K562 (cell line): ENCODE measurements around the gene TRIM47. TPM values are rescaled to one million over a fixed set of nuclear protein-coding genes. Genes with fewer than 3 reads are reported as not detected.
A peak's percentile ranks its signal among the peaks of the same experiment; 100 is the strongest.

Experiments
- ATAC-seq: fragments of 200-7000 bp; cut with Tn5 transposase; 3 replicates; pipeline ENCODE4 v1.9.1; 2020; ENCODE audit warnings: moderate library complexity
- BruUV-seq: library from RNA; stranded (reverse); fragments of 400-500 nt; replicated peaks from 2 replicates; lab custom pipeline; 2021; lab: Mats Ljungman, UMichigan
- CTCF ChIA-PET: fragments of 300-600 bp; formaldehyde crosslinking; extraction: SDS; loops from one replicate; lab custom pipeline; 2021; ENCODE audit warnings: low intra/inter-chr PET ratio; lab: Yijun Ruan, JAX
- POLR2A ChIA-PET: fragments of 300-600, 350-650 bp; sonication (Branson Sonifier 250); formaldehyde crosslinking; extraction: SDS; loops from one replicate; lab custom pipeline; 2021; ENCODE audit warnings: antibody characterized with exemption, inconsistent platforms; lab: Yijun Ruan, JAX
- DNase-seq, 4 experiments: peaks; one replicate each; pipeline versions ENCODE4 v3.0.0 to v3.0.0-alpha.2; 2011 to 2018; ENCODE audit warnings: low spot score in 3 of 4, mixed read lengths in 3 of 4; ENCODE audit errors: extremely low read depth in 1 of 4
- FAIRE-seq: peaks from 2 replicates; lab custom pipeline; 2011; peaks lifted over from hg19 to GRCh38; lab: Jason Lieb, UNC
- H2AFZ ChIP-seq: 2 replicates; pipeline ENCODE4 v1.6.0; 2011; ENCODE audit warnings: low read depth, low read length, control low read depth, inconsistent platforms
- H3K27ac ChIP-seq: fragments of 200-600 bp; 3 replicates; pipeline ENCODE4 v1.8.0; 2011; ENCODE audit warnings: low read depth, mild to moderate bottlenecking, control low read depth, inconsistent platforms, low read length, moderate library complexity, mixed read lengths; ENCODE audit errors: extremely low read depth
- H3K27me3 ChIP-seq, 2 experiments: fragments of 300-600 bp in 1 of 2; 2 replicates in 1 of 2; 3 replicates in 1 of 2; pipeline versions ENCODE4 v1.6.0 to v1.8.0; 2011; ENCODE audit warnings: inconsistent platforms in 2 of 2, low read length in 2 of 2, mild to moderate bottlenecking in 1 of 2, mixed read lengths in 1 of 2, moderate library complexity in 1 of 2; ENCODE audit not compliant: control insufficient read depth in 2 of 2, insufficient read depth in 2 of 2
- H3K36me3 ChIP-seq: fragments of 300-600 bp; 3 replicates; pipeline ENCODE4 v1.8.0; 2011; ENCODE audit warnings: mild to moderate bottlenecking, low read length, inconsistent platforms; ENCODE audit not compliant: control insufficient read depth, insufficient read depth
- H3K4me1 ChIP-seq, 2 experiments: fragments of 200-600 bp in 1 of 2; replicated peaks in 1 of 2; 2 replicates in 1 of 2; 3 replicates in 1 of 2; pipeline versions ENCODE4 v1.5.1 to v1.8.0; 2011; ENCODE audit warnings: inconsistent platforms in 2 of 2, low read length in 2 of 2, mild to moderate bottlenecking in 1 of 2, mixed read lengths in 1 of 2, moderate library complexity in 1 of 2; ENCODE audit not compliant: control insufficient read depth in 2 of 2, insufficient read depth in 2 of 2
- H3K4me2 ChIP-seq: 2 replicates; pipeline ENCODE4 v1.6.1; 2011; ENCODE audit warnings: low read length, control low read depth, inconsistent platforms, mixed read lengths; ENCODE audit not compliant: insufficient read depth
- H3K4me3 ChIP-seq: fragments of 200-600 bp; sonication (generic), shearing (Covaris generic); 2 replicates; pipeline ENCODE4 v1.5.1; 2016; ENCODE audit warnings: control low read depth, inconsistent platforms
- H3K79me2 ChIP-seq: fragments of 200-600 bp; 3 replicates; pipeline ENCODE4 v1.8.0; 2011; ENCODE audit warnings: low read length, inconsistent platforms; ENCODE audit not compliant: control insufficient read depth, insufficient read depth
- H3K9ac ChIP-seq, 2 experiments: 2 replicates each; pipeline versions ENCODE4 v1.6.0 to v1.6.1; 2011; ENCODE audit warnings: low read depth in 2 of 2, low read length in 2 of 2, control low read depth in 1 of 2, inconsistent platforms in 1 of 2, mild to moderate bottlenecking in 1 of 2, mixed read lengths in 1 of 2; ENCODE audit not compliant: insufficient read depth in 1 of 2
- H3K9me1 ChIP-seq: one replicate; pipeline ENCODE4 v1.6.0; 2011; ENCODE audit warnings: inconsistent platforms, mild to moderate bottlenecking, low read length, moderate library complexity; ENCODE audit not compliant: control insufficient read depth, insufficient read depth
- H3K9me3 ChIP-seq: replicated peaks from 2 replicates; pipeline ENCODE4 v1.5.1; 2011; ENCODE audit warnings: low read depth, low read length, inconsistent platforms; ENCODE audit not compliant: control insufficient read depth, insufficient read depth
- H4K20me1 ChIP-seq: replicated peaks from 2 replicates; pipeline ENCODE4 v1.6.1; 2011; ENCODE audit warnings: low read length, inconsistent platforms, mixed read lengths; ENCODE audit not compliant: control insufficient read depth, insufficient read depth
- CBX1 ChIP-seq: sonication (generic); IDR thresholded peaks from 2 replicates; pipeline ENCODE4 v1.6.1; 2016; ENCODE audit warnings: antibody characterized with exemption, low read depth, mild to moderate bottlenecking
- CCNT2 ChIP-seq: IDR thresholded peaks from 2 replicates; pipeline ENCODE4 v1.6.1; 2011; ENCODE audit warnings: borderline replicate concordance, low read depth, mild to moderate bottlenecking, moderate library complexity, mixed read lengths, low read length; ENCODE audit not compliant: insufficient read length; ENCODE audit errors: extremely low read depth
- CXXC5 ChIP-seq: fragments of 250-450 bp; sonication (Bioruptor Pico); IDR thresholded peaks from 2 replicates; pipeline ENCODE4 v1.8.0; 2022; ENCODE audit warnings: inconsistent platforms, mild to moderate bottlenecking, moderate library complexity
- DACH1 ChIP-seq: fragments of 450-650 bp; IDR thresholded peaks from 2 replicates; pipeline ENCODE4 v1.6.1; 2018; ENCODE audit not compliant: partially characterized antibody
- ERF ChIP-seq: fragments of 450-650 bp; formaldehyde crosslinking; IDR thresholded peaks from 2 replicates; pipeline ENCODE4 v1.4.0; 2020; ENCODE audit warnings: mild to moderate bottlenecking, mixed read lengths
- ILF3 ChIP-seq: fragments of 450-650 bp; IDR thresholded peaks from 2 replicates; pipeline ENCODE4 v1.6.1; 2018; ENCODE audit warnings: antibody characterized with exemption, mild to moderate bottlenecking, moderate library complexity, borderline replicate concordance
- KHSRP ChIP-seq: fragments of 450-650 bp; IDR thresholded peaks from 2 replicates; pipeline ENCODE4 v1.6.1; 2017
- NFYB ChIP-seq: IDR thresholded peaks from 2 replicates; pipeline ENCODE4 v1.6.1; 2011; ENCODE audit warnings: mild to moderate bottlenecking, moderate library complexity; ENCODE audit not compliant: insufficient read length; ENCODE audit errors: extremely low read depth
- ZKSCAN3 ChIP-seq: fragments of 250-450 bp; sonication (Bioruptor Pico); IDR thresholded peaks from 2 replicates; pipeline ENCODE4 v1.4.0; 2020
- ZNF12 ChIP-seq: sonication (generic); formaldehyde crosslinking; IDR thresholded peaks from 2 replicates; pipeline ENCODE4 v1.4.0; 2020; ENCODE audit warnings: mild to moderate bottlenecking, missing genetic modification reagents
- ZNF133 ChIP-seq: fragments of 250-450 bp; sonication (Bioruptor Pico); IDR thresholded peaks from 2 replicates; pipeline ENCODE4 v1.4.0; 2020; ENCODE audit warnings: mild to moderate bottlenecking
- WGBS: fragments of 100-300 bp; shearing (Covaris generic); methylation state at CpG from one replicate; pipeline ENCODE4 v1.1.6; 2016; ENCODE audit warnings: low coverage, mixed read lengths; ENCODE audit not compliant: insufficient coverage; ENCODE audit errors: missing lambda C conversion rate; 5-methylcytosine and 5-hydroxymethylcytosine counted together
- in situ Hi-C: fragments of 300-500 bp; cut with MboI; formaldehyde crosslinking; loops from 4 replicates; pipeline ENCODE4 v1.15.0; 2018; ENCODE audit warnings: inconsistent platforms, mixed read lengths
- intact Hi-C: fragments of 100-400 bp; cut with micrococcal nuclease; formaldehyde crosslinking; loops from 2 replicates; pipeline ENCODE4 v1.14.2; 2022
- polyA plus RNA-seq, 8 experiments: library from polyadenylated mRNA; depleted of rRNA in 4 of 8; stranded (reverse) in 5 of 8; unstranded in 3 of 8; fragments of >200 nt; fragmentation: Nextera tagmentation in 2 of 8; fragmentation: Illumina TruSeq in 1 of 8; extraction: Ambion mirVana in 2 of 8; extraction: Trizol in 1 of 8; gene quantifications; 2 replicates each; pipeline versions ENCODE4 v1.2.1 to v1.2.3, GENCODE V29; 2011 to 2014; ENCODE audit warnings: inconsistent platforms in 1 of 8, missing spikeins in 1 of 8
- total RNA-seq, 7 experiments: library from RNA; depleted of rRNA in 6 of 7; stranded (reverse); fragments of >200 nt in 6 of 7; fragmentation: Illumina TruSeq in 2 of 7; extraction: Trizol in 2 of 7; gene quantifications; 2 replicates each; pipeline versions ENCODE4 v1.2.1 to v1.2.3, GENCODE V29; 2011 to 2021; ENCODE audit warnings: low replicate concordance in 1 of 7
- TF ChIP-seq, protein P1 (sequence below): fragments of 250-450 bp; sonication (Bioruptor Pico); IDR thresholded peaks from 2 replicates; pipeline ENCODE4 v1.5.0; 2021; ENCODE audit warnings: mild to moderate bottlenecking, moderate library complexity
- TF ChIP-seq, protein P2 (sequence below): fragments of 250-450 bp; sonication (Bioruptor Pico); IDR thresholded peaks from 2 replicates; pipeline ENCODE4 v1.5.0; 2021
- TF ChIP-seq, protein P3 (sequence below): fragments of 450-650 bp; IDR thresholded peaks from 2 replicates; pipeline ENCODE4 v1.7.1; 2018; ENCODE audit warnings: mild to moderate bottlenecking, low read depth; ENCODE audit not compliant: partially characterized antibody

The TRIM47 gene
- total and polyA plus RNA-seq, 9 of the 15 experiments (the other 6 are each of a cell fraction or from before 2014, with no cell fraction given) = 0.56 to 6.1 (median 3.2) TPM

DNA sequence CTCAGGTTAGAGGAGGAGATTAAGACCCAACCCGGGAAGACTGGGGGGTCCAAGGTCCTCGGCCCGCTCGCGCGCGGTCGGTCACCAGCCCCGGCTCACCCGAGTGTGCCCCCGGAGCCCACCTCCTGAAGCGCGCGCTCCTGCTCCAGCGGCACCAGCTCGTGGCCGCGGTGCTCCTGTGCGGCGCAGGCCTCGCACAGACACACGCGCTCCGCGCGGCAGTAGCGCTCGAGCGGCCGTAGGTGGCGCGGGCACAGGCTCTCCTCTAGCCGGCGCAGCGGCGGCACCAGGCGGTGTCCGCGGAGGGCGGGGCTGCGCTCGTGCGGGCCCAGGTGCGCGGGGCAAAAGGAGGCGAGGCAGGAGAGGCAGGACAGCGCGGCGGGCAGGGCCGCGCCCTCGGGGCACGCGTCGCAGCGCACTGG lies 618 bp downstream of the TRIM47 start:
- FAIRE-seq = no peak
- ChIA-PET CTCF (no interaction called here), POLR2A (interaction anchor here (0.6 to 15.8 kb wide), 8 partner anchors 13 to 393 kb away, joined by 3 to 169 read pairs (median 4); partner anchors contain the start of gene TRIM65)
- no peaks in the 10 kb centered on the region for H3K27me3 ChIP-seq
- no peak overlapping the region for H3K27ac ChIP-seq
- peak; percentile 65 for ATAC-seq
- H3K4me2 ChIP-seq = peak overlapping the region; percentile 76; the same call in 1 of the 2 replicates
- no peaks in the 10 kb centered on the region for H4K20me1 ChIP-seq
- no TSS peak for BruUV-seq
- intact Hi-C loops = no loop called here
- H3K9ac ChIP-seq = peak overlapping the region; percentile 58 to 93; a peak in 3 of 4 replicates
- no peaks in the 10 kb centered on the region for H3K9me3 ChIP-seq
- no peaks in the 10 kb centered on the region for H3K79me2 ChIP-seq
- H3K9me1 ChIP-seq = no peaks in the 10 kb centered on the region
- WGBS = 39% methylated on average over 31 of the region's 56 CpGs
- peaks cover 7 to 67% of the 10 kb centered on the region in 2 experiments for H3K4me1 ChIP-seq
- H2AFZ ChIP-seq = peak overlapping the region; percentile 97; the same call in 1 of the 2 replicates
- no peaks in the 10 kb centered on the region for H3K36me3 ChIP-seq
- peak overlapping the region; percentile 45 for H3K4me3 ChIP-seq
- DNase-seq = peak in 3 of 4 experiments; percentile 54 to 65 (median 63)
- in situ Hi-C loops = no loop called here
- TF ChIP-seq NFYB (no peak), ZNF12 (CRISPR knock-in tag) (no peak), ZKSCAN3 (no peak), ILF3 (no peak), KHSRP (no peak), DACH1 (no peak), CXXC5 (0 out of 2 replicates have a peak, but pooled peaks have one; percentile 24), ERF (CRISPR knock-in tag) (0 out of 2 replicates have a peak, but pooled peaks have one; percentile 18), CCNT2 (no peak), ZNF133 (CRISPR knock-in tag) (no peak), CBX1 (0 out of 2 replicates have a peak, but pooled peaks have one; percentile 13)
- TF ChIP-seq, protein P1, sequence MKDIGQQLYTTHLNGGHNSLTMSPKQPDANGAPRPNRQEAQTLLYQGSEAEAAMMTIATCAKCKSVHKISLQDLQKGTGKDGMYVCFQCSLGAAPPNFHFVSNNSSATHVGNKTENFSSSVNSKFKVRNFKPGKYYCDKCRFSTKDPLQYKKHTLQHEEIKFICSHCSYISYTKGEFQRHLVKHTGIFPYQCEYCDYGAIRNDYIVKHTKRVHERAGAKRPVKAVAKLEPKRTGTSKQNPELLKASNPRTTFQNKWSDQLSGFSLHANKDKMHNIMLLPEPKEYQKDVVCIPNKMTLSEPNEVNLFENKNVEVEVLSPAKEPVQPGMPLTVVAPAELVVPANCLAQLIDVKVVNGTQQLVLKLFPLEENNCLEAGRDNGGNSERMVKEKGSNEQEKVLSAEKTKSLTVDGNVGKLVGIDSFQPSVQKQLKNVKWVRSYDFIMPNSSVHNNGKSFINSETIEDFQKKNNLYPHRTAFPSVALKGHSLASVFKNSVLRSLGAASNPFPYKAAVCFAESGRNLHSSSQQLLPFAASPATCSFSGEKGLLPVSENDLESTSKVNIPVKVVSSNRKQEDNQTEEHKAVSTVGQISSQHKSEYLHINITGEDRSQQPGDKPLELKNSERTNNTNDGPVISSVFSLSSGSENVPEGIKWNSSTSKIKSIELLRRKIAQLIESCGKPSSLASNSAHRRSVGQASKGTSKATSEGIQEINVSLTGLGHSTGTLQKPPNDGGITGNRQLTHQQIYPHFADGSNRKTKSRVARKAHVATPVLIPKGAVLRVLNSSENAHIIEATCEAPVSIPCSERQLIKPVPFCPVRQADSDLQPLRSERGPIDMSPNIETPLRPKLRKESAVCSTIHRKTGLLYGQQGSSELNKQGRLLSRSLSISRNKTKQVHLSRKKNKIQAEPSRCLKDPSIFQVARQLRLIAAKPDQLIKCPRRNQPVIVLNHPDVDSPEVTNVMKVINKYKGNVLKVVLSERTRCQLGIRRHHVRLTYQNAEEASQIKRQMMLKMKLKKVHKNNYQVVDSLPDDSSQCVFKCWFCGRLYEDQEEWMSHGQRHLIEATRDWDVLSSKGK = no peak
- TF ChIP-seq, protein P2, sequence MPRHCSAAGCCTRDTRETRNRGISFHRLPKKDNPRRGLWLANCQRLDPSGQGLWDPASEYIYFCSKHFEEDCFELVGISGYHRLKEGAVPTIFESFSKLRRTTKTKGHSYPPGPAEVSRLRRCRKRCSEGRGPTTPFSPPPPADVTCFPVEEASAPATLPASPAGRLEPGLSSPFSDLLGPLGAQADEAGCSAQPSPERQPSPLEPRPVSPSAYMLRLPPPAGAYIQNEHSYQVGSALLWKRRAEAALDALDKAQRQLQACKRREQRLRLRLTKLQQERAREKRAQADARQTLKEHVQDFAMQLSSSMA (CRISPR knock-in tag) = no peak
- TF ChIP-seq, protein P3, sequence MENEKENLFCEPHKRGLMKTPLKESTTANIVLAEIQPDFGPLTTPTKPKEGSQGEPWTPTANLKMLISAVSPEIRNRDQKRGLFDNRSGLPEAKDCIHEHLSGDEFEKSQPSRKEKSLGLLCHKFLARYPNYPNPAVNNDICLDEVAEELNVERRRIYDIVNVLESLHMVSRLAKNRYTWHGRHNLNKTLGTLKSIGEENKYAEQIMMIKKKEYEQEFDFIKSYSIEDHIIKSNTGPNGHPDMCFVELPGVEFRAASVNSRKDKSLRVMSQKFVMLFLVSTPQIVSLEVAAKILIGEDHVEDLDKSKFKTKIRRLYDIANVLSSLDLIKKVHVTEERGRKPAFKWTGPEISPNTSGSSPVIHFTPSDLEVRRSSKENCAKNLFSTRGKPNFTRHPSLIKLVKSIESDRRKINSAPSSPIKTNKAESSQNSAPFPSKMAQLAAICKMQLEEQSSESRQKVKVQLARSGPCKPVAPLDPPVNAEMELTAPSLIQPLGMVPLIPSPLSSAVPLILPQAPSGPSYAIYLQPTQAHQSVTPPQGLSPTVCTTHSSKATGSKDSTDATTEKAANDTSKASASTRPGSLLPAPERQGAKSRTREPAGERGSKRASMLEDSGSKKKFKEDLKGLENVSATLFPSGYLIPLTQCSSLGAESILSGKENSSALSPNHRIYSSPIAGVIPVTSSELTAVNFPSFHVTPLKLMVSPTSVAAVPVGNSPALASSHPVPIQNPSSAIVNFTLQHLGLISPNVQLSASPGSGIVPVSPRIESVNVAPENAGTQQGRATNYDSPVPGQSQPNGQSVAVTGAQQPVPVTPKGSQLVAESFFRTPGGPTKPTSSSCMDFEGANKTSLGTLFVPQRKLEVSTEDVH = no peak
